Activated CD8-positive, alpha-beta T cell treated with anti-CD3 and anti-CD28 coated beads for 36 hours (primary cell): ENCODE data around the gene FGD3. TPM values are rescaled to one million over a fixed set of nuclear protein-coding genes. Genes with fewer than 3 reads are reported as not detected.
A peak's percentile ranks its signal among the peaks of the same experiment; 100 is the strongest.

Source experiments
- ATAC-seq: fragments of 200-7000 bp; cut with Tn5 transposase; one replicate; pipeline ENCODE4 v1.10.0; 2021; ENCODE audit warnings: mild to moderate bottlenecking, moderate library complexity
- CTCF ChIA-PET: fragments of 350-600 bp; sonication (Branson Sonifier 250); formaldehyde crosslinking; loops from one replicate; lab custom pipeline; 2021; ENCODE audit warnings: antibody characterized with exemption; lab: Charles Lee
- POLR2A ChIA-PET: fragments of 350-600 bp; sonication (Branson Sonifier 250); formaldehyde crosslinking; loops from one replicate; lab custom pipeline; 2021; ENCODE audit warnings: antibody characterized with exemption; lab: Charles Lee
- DNase-seq: peaks from one replicate; pipeline ENCODE4 v3.0.0-alpha.2; 2020
- H3K27ac Mint-ChIP-seq: one replicate; pipeline ENCODE4 v1.8.0; 2021; ENCODE audit warnings: mild to moderate bottlenecking, mixed read lengths
- H3K27me3 Mint-ChIP-seq: one replicate; pipeline ENCODE4 v1.8.0; 2021; ENCODE audit warnings: mixed read lengths
- H3K36me3 Mint-ChIP-seq: one replicate; pipeline ENCODE4 v1.8.0; 2021; ENCODE audit warnings: low read depth, mixed read lengths
- H3K4me1 Mint-ChIP-seq: one replicate; pipeline ENCODE4 v1.8.0; 2021; ENCODE audit warnings: low read depth, mixed read lengths
- H3K4me3 Mint-ChIP-seq: one replicate; pipeline ENCODE4 v1.8.0; 2021; ENCODE audit warnings: mild to moderate bottlenecking, moderate library complexity, mixed read lengths
- H3K9me3 Mint-ChIP-seq: one replicate; pipeline ENCODE4 v1.8.0; 2021; ENCODE audit warnings: mixed read lengths
- CTCF ChIP-seq: fragments of 200-600 bp; IDR thresholded peaks from one replicate; pipeline ENCODE4 v1.8.0; 2022; ENCODE audit warnings: antibody characterized with exemption, mild to moderate bottlenecking
- intact Hi-C: fragments of 100-400 bp; cut with micrococcal nuclease; formaldehyde crosslinking; loops from one replicate; pipeline ENCODE4 v1.10.0; 2022
- total RNA-seq, 2 experiments: library from RNA; stranded (reverse); gene quantifications; one replicate each; pipeline ENCODE4 v1.2.3, GENCODE V29; 2021

The FGD3 gene
- total RNA-seq, 2 experiments from 2014 or later = 41.6 to 43.5 TPM

GRCh38 chr9:92963831-92964606, 16.7 kb downstream of the FGD3 start:
- H3K9me3 Mint-ChIP-seq = peaks cover 18% of the 10 kb centered on the region
- ChIA-PET CTCF (interaction anchor here (0.6 to 1.3 kb wide), 4 partner anchors 9 to 39 kb away, joined by 3 to 4 read pairs (median 4); no protein-coding TSS in a partner anchor), POLR2A (interaction anchor here (0.7 to 6.8 kb wide), 18 partner anchors 10 to 170 kb away, joined by 3 to 49 read pairs (median 4); partner anchors contain the start of genes FGD3 and NINJ1)
- peak overlapping the region; percentile 98 for H3K4me3 Mint-ChIP-seq
- peak overlapping the region; percentile 100 for H3K27ac Mint-ChIP-seq
- H3K27me3 Mint-ChIP-seq = no peaks in the 10 kb centered on the region
- DNase-seq = peak; percentile 90
- no peak for TF ChIP-seq CTCF
- H3K4me1 Mint-ChIP-seq = peaks cover 55% of the 10 kb centered on the region
- intact Hi-C loops = loop anchor here (5.0 to 10.0 kb wide), 2 partner anchors 87 to 131 kb away; partner anchors contain the start of genes CARD19 and ZNF484
- peak; percentile 64 for ATAC-seq
- H3K36me3 Mint-ChIP-seq = peaks cover 57% of the 10 kb centered on the region

DNA sequence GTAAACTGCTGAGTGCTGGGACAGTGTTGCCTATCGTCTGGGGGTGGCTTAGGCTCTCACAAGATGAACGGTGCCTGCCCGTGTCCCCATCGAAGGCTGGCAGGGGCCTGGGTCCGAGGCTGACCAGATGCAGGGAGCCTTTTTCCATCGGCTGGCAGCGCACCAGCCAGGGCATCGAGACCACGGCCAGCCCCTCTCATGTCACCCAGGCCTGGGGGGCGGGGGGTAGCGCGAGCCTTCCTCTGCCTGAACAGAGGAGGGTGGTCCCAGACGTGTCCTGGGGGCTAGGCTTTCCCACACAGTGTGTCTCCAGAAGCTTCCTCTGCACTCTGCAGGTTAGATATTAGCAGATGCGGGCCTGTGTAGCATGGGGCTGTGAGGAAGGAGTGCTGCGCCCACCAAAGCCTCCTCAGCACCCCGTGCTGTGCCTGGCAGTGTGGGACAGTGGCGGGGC, 17.3 kb downstream of the FGD3 start:
- POLR2A ChIA-PET = interaction anchor here (1.0 to 6.8 kb wide), 14 partner anchors 10 to 131 kb away, joined by 3 to 49 read pairs (median 5); partner anchors contain the start of gene FGD3
- Mint-ChIP-seq H3K4me3 (peak overlapping the region; percentile 98), H3K36me3 (peaks cover 57% of the 10 kb centered on the region), H3K9me3 (peaks cover 18% of the 10 kb centered on the region), H3K27ac (peak overlapping the region; percentile 100), H3K27me3 (no peaks in the 10 kb centered on the region), H3K4me1 (peaks cover 58% of the 10 kb centered on the region)
- TF ChIP-seq CTCF = no peak
- CTCF ChIA-PET = interaction anchor here (1.1 to 1.3 kb wide), 2 partner anchors 9 to 39 kb away, joined by 4 read pairs; no protein-coding TSS in a partner anchor
- ATAC-seq (peak; percentile 1), DNase-seq (no peak)
- intact Hi-C loops = loop anchor here (5.0 to 10.0 kb wide), 3 partner anchors 87 to 130 kb away; partner anchors contain the start of genes CARD19 and ZNF484

GRCh38 chr9:92965061-92965758, 17.9 kb downstream of the FGD3 start:
- ChIA-PET POLR2A (interaction anchor here (0.8 to 6.8 kb wide), 15 partner anchors 8 to 141 kb away, joined by 3 to 49 read pairs (median 5); partner anchors contain the start of gene FGD3), CTCF (interaction anchor here (2.2 to 4.4 kb wide), 2 partner anchors 8 to 39 kb away, joined by 14 to 19 read pairs; no protein-coding TSS in a partner anchor)
- H3K4me3 Mint-ChIP-seq = peak overlapping the region; percentile 98
- no peaks in the 10 kb centered on the region for H3K27me3 Mint-ChIP-seq
- DNase-seq (peak; percentile 59), ATAC-seq (peak; percentile 1)
- peaks cover 57% of the 10 kb centered on the region for H3K36me3 Mint-ChIP-seq
- peaks cover 16% of the 10 kb centered on the region for H3K9me3 Mint-ChIP-seq
- H3K27ac Mint-ChIP-seq = peak overlapping the region; percentile 100
- TF ChIP-seq CTCF = no peak
- intact Hi-C loops = loop anchor here (5.0 to 10.0 kb wide), 2 partner anchors 97 to 130 kb away; partner anchors contain the start of gene CARD19
- peaks cover 58% of the 10 kb centered on the region for H3K4me1 Mint-ChIP-seq

DNA sequence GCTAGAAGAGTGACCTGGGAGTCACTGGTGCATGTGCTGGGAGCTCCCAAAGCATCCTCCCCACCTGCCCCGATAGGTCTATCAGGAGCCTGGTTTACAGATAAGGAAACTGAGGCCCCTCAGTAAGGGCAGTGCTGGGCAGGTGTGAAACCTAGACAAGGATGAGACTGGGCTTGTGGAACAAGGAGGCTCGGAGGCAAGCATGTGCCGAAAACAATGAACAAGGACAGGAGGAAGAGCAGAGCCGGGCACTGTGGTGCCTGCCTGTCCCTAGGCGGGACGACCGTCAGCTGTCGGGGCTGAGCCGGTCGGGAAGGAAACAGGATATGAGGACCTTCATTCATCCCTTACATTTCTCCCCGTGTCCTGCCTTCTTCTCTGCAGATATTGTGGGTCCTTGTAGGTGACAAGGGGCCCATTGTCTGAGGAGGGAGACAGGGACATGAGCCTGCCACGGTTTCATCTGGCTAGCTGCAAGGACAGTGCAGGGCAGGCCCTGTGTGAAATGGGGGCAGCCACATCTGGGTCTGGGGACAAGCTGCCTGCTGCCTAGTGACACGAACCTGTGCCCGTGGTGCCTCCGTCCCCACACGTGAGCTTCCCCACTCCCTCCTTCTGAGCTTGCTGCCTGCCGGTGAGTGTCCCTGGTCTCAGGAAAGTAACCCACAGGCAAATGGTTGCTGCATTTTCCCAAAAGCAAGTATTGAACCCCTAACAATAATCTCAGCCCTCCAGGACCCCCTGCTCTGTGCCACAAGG, 18.6 kb downstream of the FGD3 start:
- ChIA-PET CTCF (interaction anchor here (0.6 to 4.4 kb wide), 5 partner anchors 9 to 126 kb away, joined by 3 to 19 read pairs (median 9); no protein-coding TSS in a partner anchor), POLR2A (interaction anchor here (0.8 to 6.8 kb wide), 14 partner anchors 8 to 140 kb away, joined by 3 to 49 read pairs (median 5); partner anchors contain the start of gene FGD3)
- ATAC-seq (no peak), DNase-seq (no peak)
- peak overlapping the region; percentile 100 for H3K27ac Mint-ChIP-seq
- H3K27me3 Mint-ChIP-seq = no peaks in the 10 kb centered on the region
- intact Hi-C loops = loop anchor here (5.0 to 10.0 kb wide), 2 partner anchors 96 to 129 kb away; partner anchors contain the start of gene CARD19
- peaks cover 15% of the 10 kb centered on the region for H3K9me3 Mint-ChIP-seq
- H3K4me3 Mint-ChIP-seq = peak overlapping the region; percentile 98
- peaks cover 58% of the 10 kb centered on the region for H3K36me3 Mint-ChIP-seq
- TF ChIP-seq CTCF = no peak
- H3K4me1 Mint-ChIP-seq = peaks cover 61% of the 10 kb centered on the region
